GM20000 (cell line): ENCODE results near the gene TCF25.
"Not testable (repeated sequence)": the region's sequence is repeated elsewhere in the genome, so short reads cannot be mapped to it uniquely, and the experiment has no call there.

Source experiments
- DNase-seq: peaks from one replicate; pipeline ENCODE4 v3.0.0; 2012; ENCODE audit warnings: low spot score
- CTCF ChIP-seq: IDR thresholded peaks from 2 replicates; pipeline ENCODE4 v1.5.1; 2012; ENCODE audit warnings: mild to moderate bottlenecking, control low read depth; ENCODE audit errors: extremely low read depth, missing control alignments

TCF25 gene

GRCh38 chr16:89873972-89874689, 739 bp downstream of the TCF25 start:
- peak; percentile 98 for DNase-seq

GRCh38 chr16:89879123-89879522, 5.7 kb downstream of the TCF25 start:
- DNase-seq = not testable (repeated sequence)

More at GRCh38 chr16:89873972-89874689, 739 bp downstream of the TCF25 start:
- TF ChIP-seq CTCF = no peak

- TF ChIP-seq CTCF = no peak
- no peak for DNase-seq
These were observed 7.3 kb downstream of the TCF25 start for GRCh38 chr16:89880477-89881367.

GRCh38 chr16:89881368-89881730, 8.0 kb downstream of the TCF25 start:
- DNase-seq = no peak
- no peak for TF ChIP-seq CTCF

GRCh38 chr16:89883346-89884040, 10.1 kb downstream of the TCF25 start:
- DNase-seq = peak; percentile 7
- TF ChIP-seq CTCF = no peak

GRCh38 chr16:89884041-89884421, 10.6 kb downstream of the TCF25 start:
- no peak for TF ChIP-seq CTCF
- no peak for DNase-seq

- no peak for TF ChIP-seq CTCF
- no peak for DNase-seq
These were observed 13.9 kb downstream of the TCF25 start for GRCh38 chr16:89887243-89887642.
